A549 (cell line): ENCODE measurements around the gene DDX47. TPM values are rescaled to one million over a fixed set of nuclear protein-coding genes. Genes with fewer than 3 reads are reported as not detected.

Experiments used
- ATAC-seq, 2 experiments: fragments of 200-7000 bp in 1 of 2; fragments of >200 bp in 1 of 2; cut with Nextera tagmentation in 1 of 2; cut with Tn5 transposase in 1 of 2; 3 replicates each; pipeline versions ENCODE4 v1.8.0 to v1.9.1; 2018 to 2020; ENCODE audit warnings: mild to moderate bottlenecking in 1 of 2, moderate library complexity in 1 of 2
- CTCF ChIA-PET: fragments of 300-600 bp; sonication (Branson Sonifier 250); formaldehyde crosslinking; extraction: SDS; loops from one replicate; lab custom pipeline; 2021; ENCODE audit warnings: antibody characterized with exemption, inconsistent platforms; lab: Yijun Ruan, JAX
- POLR2A ChIA-PET: fragments of 350-600 bp; formaldehyde crosslinking; extraction: SDS; loops from one replicate; lab custom pipeline; 2021; ENCODE audit warnings: antibody characterized with exemption, inconsistent platforms; lab: Yijun Ruan, JAX
- DNase-seq, 2 experiments: peaks; one replicate each; pipeline versions ENCODE4 v3.0.0 to v3.0.0-alpha.2; 2011 to 2016; ENCODE audit warnings: low read depth in 1 of 2, low spot score in 1 of 2
- FAIRE-seq: peaks from 2 replicates; lab custom pipeline; 2011; peaks lifted over from hg19 to GRCh38; lab: Jason Lieb, UNC
- H3K27ac ChIP-seq, 2 experiments: fragments of >200 bp; sonication (Bioruptor Twin); formaldehyde crosslinking; 3 replicates each; pipeline ENCODE4 v1.5.1; 2016 to 2017
- H3K4me1 ChIP-seq: fragments of >200 bp; sonication (Bioruptor Twin); formaldehyde crosslinking; 3 replicates; pipeline ENCODE4 v1.6.1; 2016
- H3K4me2 ChIP-seq: fragments of >200 bp; sonication (Bioruptor Twin); formaldehyde crosslinking; 3 replicates; pipeline ENCODE4 v1.6.1; 2016
- H3K4me3 ChIP-seq: fragments of >200 bp; sonication (Bioruptor Twin); formaldehyde crosslinking; 3 replicates; pipeline ENCODE4 v1.5.1; 2016
- H3K9me3 ChIP-seq: fragments of >200 bp; sonication (Bioruptor Twin); formaldehyde crosslinking; 3 replicates; pipeline ENCODE4 v1.6.1; 2016
- ATOH8 ChIP-seq: fragments of 250-450 bp; sonication (Bioruptor Pico); IDR thresholded peaks from 2 replicates; pipeline ENCODE4 v1.5.0; 2020; ENCODE audit warnings: low read depth, mild to moderate bottlenecking, moderate library complexity
- BCL3 ChIP-seq: fragments of >200 bp; sonication (Bioruptor Twin); formaldehyde crosslinking; IDR thresholded peaks from 3 replicates; pipeline ENCODE4 v1.6.1; 2016
- CBX2 ChIP-seq: fragments of 200-600 bp; sonication (generic); IDR thresholded peaks from 2 replicates; pipeline ENCODE4 v1.6.1; 2016; ENCODE audit warnings: low read depth, mild to moderate bottlenecking, borderline replicate concordance
- CBX8 ChIP-seq: fragments of 200-600 bp; sonication (generic); IDR thresholded peaks from 2 replicates; pipeline ENCODE4 v1.6.1; 2016
- CEBPB ChIP-seq, 2 experiments: fragments of >200 bp in 1 of 2; sonication (Bioruptor Twin) in 1 of 2; formaldehyde crosslinking in 1 of 2; IDR thresholded peaks; 2 replicates each; pipeline ENCODE4 v1.6.1; 2012 to 2016
- EHMT2 ChIP-seq: fragments of 200-600 bp; sonication (generic); IDR thresholded peaks from 2 replicates; pipeline ENCODE4 v1.6.1; 2016; ENCODE audit warnings: antibody characterized with exemption, low read depth, mild to moderate bottlenecking, moderate library complexity
- FOSL2 ChIP-seq, 2 experiments: fragments of 450-650 bp in 1 of 2; fragments of >200 bp in 1 of 2; sonication (Bioruptor Twin) in 1 of 2; formaldehyde crosslinking; IDR thresholded peaks; 2 replicates each; pipeline versions ENCODE4 v1.5.0 to v1.6.1; 2016 to 2020; ENCODE audit warnings: mild to moderate bottlenecking in 1 of 2, moderate library complexity in 1 of 2
- GATA3 ChIP-seq: IDR thresholded peaks from 2 replicates; pipeline ENCODE4 v1.6.1; 2012; ENCODE audit warnings: borderline replicate concordance
- HDAC2 ChIP-seq: fragments of 200-600 bp; sonication (generic); IDR thresholded peaks from 2 replicates; pipeline ENCODE4 v1.6.1; 2016
- HEYL ChIP-seq: fragments of 250-450 bp; sonication (Bioruptor Pico); IDR thresholded peaks from 2 replicates; pipeline ENCODE4 v1.8.0; 2021; ENCODE audit warnings: mild to moderate bottlenecking, moderate library complexity
- HOXA7 ChIP-seq: fragments of 250-450 bp; sonication (Bioruptor Pico); IDR thresholded peaks from 2 replicates; pipeline ENCODE4 v1.5.0; 2020; ENCODE audit warnings: mild to moderate bottlenecking, moderate library complexity
- HOXB5 ChIP-seq: fragments of 250-450 bp; sonication (Bioruptor Pico); IDR thresholded peaks from 2 replicates; pipeline ENCODE4 v1.5.0; 2020; ENCODE audit warnings: mild to moderate bottlenecking, moderate library complexity
- MAZ ChIP-seq: fragments of 150-350 bp; IDR thresholded peaks from 2 replicates; pipeline ENCODE4 v1.6.1; 2014; ENCODE audit warnings: antibody characterized with exemption, low read depth, low read length, borderline replicate concordance
- NPAS2 ChIP-seq: fragments of 250-450 bp; sonication (Bioruptor Pico); IDR thresholded peaks from 2 replicates; pipeline ENCODE4 v1.8.0; 2022; ENCODE audit warnings: mild to moderate bottlenecking, moderate library complexity, borderline replicate concordance
- REST ChIP-seq: fragments of 200-600 bp; sonication (generic); IDR thresholded peaks from 2 replicates; pipeline ENCODE4 v1.6.1; 2016; ENCODE audit warnings: antibody characterized with exemption, mild to moderate bottlenecking, moderate library complexity
- RFX5 ChIP-seq: fragments of 450-650 bp; IDR thresholded peaks from 2 replicates; pipeline ENCODE4 v1.7.1; 2014; ENCODE audit warnings: antibody characterized with exemption, mild to moderate bottlenecking, moderate library complexity
- RNF2 ChIP-seq: fragments of 200-600 bp; sonication (generic); IDR thresholded peaks from 2 replicates; pipeline ENCODE4 v1.6.1; 2016; ENCODE audit warnings: low read depth, mild to moderate bottlenecking, antibody characterized with exemption, moderate library complexity, borderline replicate concordance
- SREBF2 ChIP-seq: fragments of 450-650 bp; IDR thresholded peaks from 2 replicates; pipeline ENCODE4 v1.6.1; 2014; ENCODE audit warnings: mild to moderate bottlenecking, moderate library complexity
- TP53 ChIP-seq: fragments of 250-450 bp; sonication (Bioruptor Pico); IDR thresholded peaks from 2 replicates; pipeline ENCODE4 v1.5.0; 2021; ENCODE audit warnings: mild to moderate bottlenecking, moderate library complexity
- USF2 ChIP-seq: fragments of 450-650 bp; IDR thresholded peaks from 2 replicates; pipeline ENCODE4 v1.6.1; 2014; ENCODE audit warnings: antibody characterized with exemption
- ZSCAN20 ChIP-seq: fragments of 250-450 bp; sonication (Bioruptor Pico); IDR thresholded peaks from 2 replicates; pipeline ENCODE4 v1.8.0; 2022; ENCODE audit warnings: mild to moderate bottlenecking, moderate library complexity
- WGBS: methylation state at CpG from one replicate; pipeline ENCODE4 v1.1.6; 2017; ENCODE audit errors: missing lambda C conversion rate; 5-methylcytosine and 5-hydroxymethylcytosine counted together
- polyA plus RNA-seq, 4 experiments: library from polyadenylated mRNA; depleted of rRNA in 3 of 4; stranded (reverse); fragments of >200 nt; fragmentation: RNase III in 1 of 4; extraction: RNeasy Plus Mini Kit Qiagen cat#74134 plus additional on column Dnase treatment in 1 of 4; gene quantifications; 2 replicates in 3 of 4; 3 replicates in 1 of 4; pipeline ENCODE4 v1.2.3, GENCODE V29; 2011 to 2017

Gene DDX47
- polyA plus RNA-seq, 2 of the 4 experiments (the other 2 are of a cell fraction), result 81.6 to 144 TPM

GRCh38 chr12:12774791-12775190 is 38.4 kb upstream of the DDX47 start (continued):
- TF ChIP-seq BCL3 (no peak), MAZ (no peak)

GRCh38 chr12:12776261-12776660 is 36.9 kb upstream of the DDX47 start:
- H3K9me3 ChIP-seq, result no peaks in the 10 kb centered on the region
- no peak overlapping the region for H3K4me3 ChIP-seq
- TF ChIP-seq RNF2, result peak; percentile 41; the same call in 1 of the 2 replicates
- 0 out of 2 replicates have a peak, but pooled peaks have one; percentile 16 for TF ChIP-seq GATA3
- TF ChIP-seq SREBF2, result no peak
- TF ChIP-seq USF2, result no peak
- TF ChIP-seq ATOH8 (CRISPR knock-in tag), result no peak
- no peak for TF ChIP-seq HDAC2
- no peak for TF ChIP-seq FOSL2 (IDR thresholded peaks at IDR 0.05)
- TF ChIP-seq FOSL2 (CRISPR knock-in tag; IDR thresholded peaks at IDR 0.05), result no peak
- TF ChIP-seq HOXA7 (CRISPR knock-in tag), result no peak
- no peak for TF ChIP-seq BCL3
- TF ChIP-seq CEBPB (IDR thresholded peaks at IDR 0.05), result peak; percentile 36 to 58; a peak in 3 of 4 replicates
- TF ChIP-seq CBX8, result peak; percentile 79; the same call in 1 of the 2 replicates
- TF ChIP-seq RFX5, result no peak
- ChIA-PET POLR2A (no interaction called here), CTCF (interaction anchor here (0.9 to 1.0 kb wide), 2 partner anchors 36 to 39 kb away, joined by 3 to 5 read pairs; no protein-coding TSS in a partner anchor)
- H3K4me2 ChIP-seq, result 0 out of 3 replicates have a peak overlapping the region, but pooled peaks have one; percentile 23
- peaks cover 26% of the 10 kb centered on the region for H3K4me1 ChIP-seq
- FAIRE-seq (no peak), DNase-seq (no peak), ATAC-seq (peak; percentile 13 to 51; a peak in 1 of 6 replicates)
- H3K27ac ChIP-seq, result no peak overlapping the region
- WGBS, result 54% methylated on average over 5 of the region's 5 CpGs

GRCh38 chr12:12777092-12777491 is 36.1 kb upstream of the DDX47 start:
- peaks cover 26% of the 10 kb centered on the region for H3K4me1 ChIP-seq
- no peaks in the 10 kb centered on the region for H3K9me3 ChIP-seq
- no peak overlapping the region for H3K4me3 ChIP-seq
- peak; percentile 51 for FAIRE-seq
- ChIA-PET CTCF (interaction anchor here (0.5 to 3.7 kb wide), 2 partner anchors 12 to 40 kb away, joined by 3 to 17 read pairs; no protein-coding TSS in a partner anchor), POLR2A (no interaction called here)
- H3K4me2 ChIP-seq, result no peak overlapping the region
- no peak for TF ChIP-seq ATOH8 (CRISPR knock-in tag)
- no peak for TF ChIP-seq ZSCAN20 (CRISPR knock-in tag)
- no peak for TF ChIP-seq REST
- TF ChIP-seq CBX2, result no peak
- no peak for TF ChIP-seq NPAS2 (CRISPR knock-in tag)
- TF ChIP-seq TP53, result no peak
- no peak for TF ChIP-seq HEYL (CRISPR knock-in tag)
- no peak for TF ChIP-seq EHMT2
- no peak for TF ChIP-seq HOXB5
- H3K27ac ChIP-seq, result no peak overlapping the region
- 72% methylated on average over 3 of the region's 3 CpGs for WGBS
- peak; percentile 65 to 66; a peak in 5 of 6 replicates for ATAC-seq
- DNase-seq, result no peak
